MM.1S (cell line): ENCODE measurements around the gene CABP2.
"Not testable (repeated sequence)": the region's sequence is repeated elsewhere in the genome, so short reads cannot be mapped to it uniquely, and the experiment has no call there.

Source experiments
- DNase-seq: peaks from one replicate; pipeline ENCODE4 v3.0.0-alpha.2; 2015
- H2AFZ ChIP-seq: fragments of 300-600 bp; sonication (generic); 2 replicates; pipeline ENCODE4 v1.6.0; 2016; ENCODE audit warnings: antibody characterized with exemption, low read length
- H3F3A ChIP-seq: fragments of 300-600 bp; sonication (generic); 2 replicates; pipeline ENCODE4 v1.6.1; 2016; ENCODE audit warnings: mild to moderate bottlenecking, antibody characterized with exemption, low read length, moderate library complexity, mixed read lengths; ENCODE audit not compliant: insufficient read depth
- H3K27ac ChIP-seq: fragments of 300-600 bp; sonication (generic); 2 replicates; pipeline ENCODE4 v1.5.1; 2016; ENCODE audit warnings: mild to moderate bottlenecking, low read length
- H3K27me3 ChIP-seq: fragments of 300-600 bp; sonication (generic); replicated peaks from 2 replicates; pipeline ENCODE4 v1.6.0; 2016; ENCODE audit warnings: low read length; ENCODE audit not compliant: insufficient read depth
- H3K36me3 ChIP-seq: fragments of 300-600 bp; sonication (generic); replicated peaks from 2 replicates; pipeline ENCODE4 v1.6.1; 2016; ENCODE audit warnings: mild to moderate bottlenecking, low read length, mixed read lengths; ENCODE audit not compliant: insufficient read depth
- H3K4me1 ChIP-seq: fragments of 300-600 bp; sonication (generic); 2 replicates; pipeline ENCODE4 v1.6.1; 2016; ENCODE audit warnings: low read length, mixed read lengths
- H3K4me2 ChIP-seq: fragments of 300-600 bp; sonication (generic); 2 replicates; pipeline ENCODE4 v1.6.0; 2016; ENCODE audit warnings: low read depth, low read length
- H3K4me3 ChIP-seq: fragments of 300-600 bp; sonication (generic); 2 replicates; pipeline ENCODE4 v1.5.1; 2016; ENCODE audit warnings: low read length, mixed read lengths
- H3K79me2 ChIP-seq: fragments of 300-600 bp; sonication (generic); 2 replicates; pipeline ENCODE4 v1.6.1; 2016; ENCODE audit warnings: mixed run types, low read length, mixed read lengths
- H3K9ac ChIP-seq: fragments of 300-600 bp; sonication (generic); 2 replicates; pipeline ENCODE4 v1.6.1; 2016; ENCODE audit warnings: low read length, mixed read lengths
- H3K9me2 ChIP-seq: fragments of 300-600 bp; sonication (generic); replicated peaks from 2 replicates; pipeline ENCODE4 v1.6.1; 2016; ENCODE audit warnings: mild to moderate bottlenecking, low read length, mixed read lengths; ENCODE audit not compliant: insufficient read depth
- H3K9me3 ChIP-seq: fragments of 300-600 bp; sonication (generic); replicated peaks from 2 replicates; pipeline ENCODE4 v1.6.1; 2016; ENCODE audit warnings: mild to moderate bottlenecking, low read length, mixed read lengths; ENCODE audit not compliant: insufficient read depth
- H4K20me1 ChIP-seq: fragments of 300-600 bp; sonication (generic); 2 replicates; pipeline ENCODE4 v1.6.1; 2016; ENCODE audit warnings: mild to moderate bottlenecking, low read length, moderate library complexity, mixed read lengths; ENCODE audit not compliant: insufficient read depth
- CTCF ChIP-seq: fragments of 300-600 bp; sonication (generic); IDR thresholded peaks from 2 replicates; pipeline ENCODE4 v1.5.1; 2016; ENCODE audit warnings: antibody characterized with exemption, low read length, mixed read lengths
- EZH2 ChIP-seq: fragments of 300-600 bp; sonication (generic); optimal IDR thresholded peaks from 2 replicates; pipeline ENCODE3; 2017; ENCODE audit warnings: low read depth, mild to moderate bottlenecking, antibody characterized with exemption, low read length, mixed read lengths
- EZH2phosphoT487 ChIP-seq: fragments of 300-600 bp; sonication (generic); IDR thresholded peaks from 2 replicates; pipeline ENCODE4 v1.6.1; 2018; ENCODE audit warnings: antibody characterized with exemption, low read length

Gene CABP2

GRCh38 chr11:67482275-67482826 is 40.9 kb downstream of the CABP2 start:
- Histone ChIP-seq H3K9me3 (no peaks in the 10 kb centered on the region), H4K20me1 (no peaks in the 10 kb centered on the region), H3K4me2 (peak overlapping the region; percentile 56), H2AFZ (peak overlapping the region; percentile 90), H3K9me2 (no peaks in the 10 kb centered on the region), H3K4me3 (peak overlapping the region; percentile 67), H3K36me3 (no peaks in the 10 kb centered on the region), H3K27me3 (peaks cover 21% of the 10 kb centered on the region), H3K9ac (peak overlapping the region; percentile 55; the same call in 1 of the 2 replicates), H3F3A (no peaks in the 10 kb centered on the region), H3K79me2 (peaks cover 26% of the 10 kb centered on the region), H3K4me1 (peaks cover 20% of the 10 kb centered on the region), H3K27ac (peak overlapping the region; percentile 38; the same call in 1 of the 2 replicates)
- no peak for DNase-seq
- TF ChIP-seq EZH2phosphoT487 (no peak), CTCF (no peak), EZH2 (no peak)

- H3K27me3 ChIP-seq: peaks cover 36% of the 10 kb centered on the region
- not testable (repeated sequence) for H3K27ac ChIP-seq, H3K4me1 ChIP-seq, H3K36me3 ChIP-seq, H3K4me3 ChIP-seq, H3F3A ChIP-seq, H3K9me3 ChIP-seq, H3K9ac ChIP-seq, H3K4me2 ChIP-seq, H4K20me1 ChIP-seq, H3K9me2 ChIP-seq, H2AFZ ChIP-seq, DNase-seq, H3K79me2 ChIP-seq
Observed at GRCh38 chr11:67477344-67478050, 45.7 kb downstream of the CABP2 start.

GRCh38 chr11:67476692-67477091 is 46.6 kb downstream of the CABP2 start:
- not testable (repeated sequence) for H3K9me3 ChIP-seq, H2AFZ ChIP-seq, H3K4me3 ChIP-seq, H3K36me3 ChIP-seq, H3K79me2 ChIP-seq, H4K20me1 ChIP-seq, H3K4me2 ChIP-seq, DNase-seq, H3K27ac ChIP-seq, H3F3A ChIP-seq, H3K9ac ChIP-seq, H3K9me2 ChIP-seq, H3K4me1 ChIP-seq
- peaks cover 36% of the 10 kb centered on the region for H3K27me3 ChIP-seq

GRCh38 chr11:67472882-67473281 is 50.4 kb downstream of the CABP2 start:
- TF ChIP-seq CTCF (no peak), EZH2phosphoT487 (no peak), EZH2 (no peak)
- Histone ChIP-seq H3K27ac (no peak overlapping the region), H3K36me3 (no peaks in the 10 kb centered on the region), H3K9me2 (no peaks in the 10 kb centered on the region), H3K9me3 (no peaks in the 10 kb centered on the region), H3K4me3 (no peak overlapping the region), H3K9ac (no peak overlapping the region), H2AFZ (no peak overlapping the region), H3K4me2 (no peak overlapping the region), H4K20me1 (no peaks in the 10 kb centered on the region), H3K27me3 (peaks cover 15% of the 10 kb centered on the region), H3K79me2 (no peaks in the 10 kb centered on the region; the same call in 1 of the 2 replicates), H3K4me1 (peaks cover 5% of the 10 kb centered on the region), H3F3A (no peaks in the 10 kb centered on the region)
- DNase-seq: no peak
